NCI-H69 (cell line): ENCODE data around the gene APOM.

Experiments
- DNase-seq: peaks from one replicate; lab custom pipeline; 2025; lab: John Stamatoyannopoulos, UW

The APOM gene

DNA sequence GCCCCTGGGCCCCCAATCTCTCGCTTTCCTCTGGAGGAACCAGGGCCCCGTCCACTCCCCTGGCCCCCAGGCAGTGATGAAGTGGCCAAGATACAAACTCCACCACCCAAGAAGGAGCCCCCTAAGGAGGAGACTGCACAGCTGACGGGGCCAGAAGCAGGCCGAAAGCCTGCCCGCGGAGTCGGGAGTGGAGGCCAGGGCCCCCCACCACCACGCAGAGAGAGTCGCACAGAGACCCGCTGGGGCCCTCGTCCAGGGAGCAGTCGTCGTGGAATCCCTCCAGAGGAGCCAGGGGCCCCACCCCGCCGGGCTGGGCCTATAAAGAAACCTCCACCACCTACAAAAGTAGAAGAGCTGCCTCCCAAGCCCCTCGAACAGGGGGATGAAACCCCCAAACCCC is 24.5 kb upstream of the APOM start:
- DNase-seq = no peak

DNA sequence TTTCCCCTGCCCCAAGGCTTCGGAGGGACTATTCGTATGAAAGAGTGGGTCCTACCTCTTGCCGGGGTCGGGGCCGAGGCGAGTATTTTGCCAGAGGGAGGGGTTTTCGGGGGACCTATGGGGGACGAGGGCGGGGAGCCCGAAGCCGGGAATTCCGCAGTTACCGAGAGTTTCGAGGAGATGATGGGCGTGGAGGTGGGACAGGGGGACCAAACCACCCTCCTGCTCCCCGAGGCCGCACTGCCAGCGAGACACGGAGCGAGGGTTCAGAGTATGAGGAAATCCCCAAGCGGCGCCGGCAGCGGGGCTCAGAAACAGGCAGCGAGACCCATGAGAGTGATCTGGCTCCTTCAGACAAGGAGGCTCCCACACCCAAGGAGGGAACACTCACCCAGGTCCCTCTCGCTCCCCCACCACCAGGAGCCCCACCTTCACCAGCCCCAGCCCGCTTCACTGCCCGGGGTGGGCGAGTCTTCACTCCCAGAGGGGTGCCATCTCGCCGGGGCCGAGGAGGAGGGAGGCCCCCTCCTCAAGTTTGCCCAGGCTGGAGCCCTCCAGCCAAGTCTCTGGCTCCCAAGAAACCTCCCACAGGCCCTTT is 23.9 kb upstream of the APOM start:
- no peak for DNase-seq

DNA sequence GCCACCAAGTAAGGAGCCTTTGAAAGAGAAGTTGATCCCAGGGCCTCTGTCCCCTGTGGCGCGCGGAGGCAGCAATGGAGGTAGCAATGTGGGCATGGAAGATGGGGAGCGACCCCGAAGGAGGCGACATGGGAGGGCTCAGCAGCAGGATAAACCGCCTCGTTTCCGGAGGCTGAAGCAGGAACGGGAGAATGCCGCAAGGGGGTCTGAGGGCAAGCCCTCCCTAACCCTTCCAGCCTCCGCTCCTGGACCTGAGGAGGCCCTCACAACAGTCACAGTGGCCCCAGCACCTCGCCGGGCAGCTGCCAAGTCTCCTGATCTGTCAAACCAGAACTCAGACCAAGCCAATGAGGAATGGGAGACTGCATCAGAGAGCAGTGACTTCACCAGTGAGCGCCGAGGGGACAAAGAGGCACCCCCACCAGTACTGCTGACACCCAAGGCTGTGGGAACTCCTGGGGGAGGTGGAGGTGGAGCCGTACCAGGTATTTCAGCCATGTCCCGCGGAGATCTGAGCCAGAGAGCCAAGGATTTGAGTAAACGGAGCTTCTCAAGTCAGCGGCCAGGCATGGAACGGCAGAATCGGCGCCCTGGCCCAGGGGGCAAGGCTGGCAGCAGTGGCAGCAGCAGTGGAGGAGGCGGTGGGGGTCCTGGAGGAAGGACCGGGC is 23.3 kb upstream of the APOM start:
- DNase-seq = no peak

DNA sequence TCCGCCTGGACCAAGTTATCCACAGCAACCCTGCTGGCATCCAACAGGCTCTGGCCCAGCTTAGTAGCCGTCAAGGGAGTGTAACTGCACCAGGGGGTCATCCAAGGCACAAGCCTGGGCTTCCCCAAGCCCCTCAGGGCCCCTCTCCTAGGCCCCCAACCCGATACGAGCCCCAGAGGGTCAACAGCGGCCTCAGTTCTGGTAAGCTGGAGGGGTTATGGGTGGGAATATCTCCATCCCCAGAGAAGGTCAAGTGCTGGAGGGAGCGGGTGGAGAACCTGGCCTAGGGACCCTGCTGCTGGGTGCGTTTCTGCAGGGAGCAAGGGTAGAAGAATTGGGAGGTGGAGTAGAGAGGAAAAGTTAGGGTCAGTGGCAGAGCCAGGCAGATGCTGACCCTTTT is 22.2 kb upstream of the APOM start:
- no peak for DNase-seq

DNA sequence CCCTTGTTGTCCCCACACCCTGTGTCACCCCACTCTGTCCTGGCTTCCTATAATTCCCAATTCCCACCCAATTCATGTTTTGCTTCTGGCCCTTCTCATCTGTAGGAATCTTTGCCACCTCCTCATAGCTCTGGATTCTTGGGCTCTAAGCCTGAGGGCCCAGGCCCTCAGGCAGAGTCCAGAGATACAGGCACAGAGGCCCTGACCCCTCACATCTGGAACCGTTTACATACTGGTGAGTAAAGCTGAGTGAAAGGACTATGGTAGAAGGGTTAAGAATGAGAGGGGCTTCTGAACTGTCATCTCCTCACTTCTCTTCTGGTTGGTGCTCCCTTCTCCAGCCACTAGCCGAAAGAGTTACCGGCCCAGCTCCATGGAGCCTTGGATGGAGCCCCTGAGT is 21.6 kb upstream of the APOM start:
- no peak for DNase-seq

DNA sequence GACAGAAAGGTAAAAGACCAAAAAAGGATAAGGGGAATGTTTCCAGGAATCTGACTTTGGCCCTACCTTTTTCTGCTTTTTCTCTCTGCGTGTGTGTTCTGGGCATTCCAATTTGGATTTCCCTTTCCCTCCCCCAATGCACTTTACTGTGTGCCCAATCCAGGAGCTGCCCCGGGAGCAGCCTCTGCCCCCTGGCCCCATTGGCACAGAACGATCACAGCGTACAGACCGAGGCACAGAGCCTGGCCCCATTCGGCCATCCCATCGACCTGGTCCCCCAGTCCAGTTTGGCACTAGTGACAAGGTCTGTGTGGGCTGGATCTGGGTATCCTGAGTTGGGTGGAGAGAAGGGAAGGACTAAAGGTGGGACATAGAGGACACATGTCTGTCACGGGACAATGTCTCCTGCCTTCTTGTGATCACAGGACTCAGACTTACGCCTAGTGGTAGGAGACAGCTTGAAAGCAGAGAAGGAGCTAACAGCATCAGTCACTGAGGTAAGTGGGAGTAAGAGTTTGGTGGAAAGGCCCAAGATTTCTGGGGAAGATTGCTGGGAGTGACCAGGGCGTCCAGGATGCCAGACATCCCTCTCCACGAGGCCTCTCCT is 20.6 kb upstream of the APOM start:
- DNase-seq = no peak

DNA sequence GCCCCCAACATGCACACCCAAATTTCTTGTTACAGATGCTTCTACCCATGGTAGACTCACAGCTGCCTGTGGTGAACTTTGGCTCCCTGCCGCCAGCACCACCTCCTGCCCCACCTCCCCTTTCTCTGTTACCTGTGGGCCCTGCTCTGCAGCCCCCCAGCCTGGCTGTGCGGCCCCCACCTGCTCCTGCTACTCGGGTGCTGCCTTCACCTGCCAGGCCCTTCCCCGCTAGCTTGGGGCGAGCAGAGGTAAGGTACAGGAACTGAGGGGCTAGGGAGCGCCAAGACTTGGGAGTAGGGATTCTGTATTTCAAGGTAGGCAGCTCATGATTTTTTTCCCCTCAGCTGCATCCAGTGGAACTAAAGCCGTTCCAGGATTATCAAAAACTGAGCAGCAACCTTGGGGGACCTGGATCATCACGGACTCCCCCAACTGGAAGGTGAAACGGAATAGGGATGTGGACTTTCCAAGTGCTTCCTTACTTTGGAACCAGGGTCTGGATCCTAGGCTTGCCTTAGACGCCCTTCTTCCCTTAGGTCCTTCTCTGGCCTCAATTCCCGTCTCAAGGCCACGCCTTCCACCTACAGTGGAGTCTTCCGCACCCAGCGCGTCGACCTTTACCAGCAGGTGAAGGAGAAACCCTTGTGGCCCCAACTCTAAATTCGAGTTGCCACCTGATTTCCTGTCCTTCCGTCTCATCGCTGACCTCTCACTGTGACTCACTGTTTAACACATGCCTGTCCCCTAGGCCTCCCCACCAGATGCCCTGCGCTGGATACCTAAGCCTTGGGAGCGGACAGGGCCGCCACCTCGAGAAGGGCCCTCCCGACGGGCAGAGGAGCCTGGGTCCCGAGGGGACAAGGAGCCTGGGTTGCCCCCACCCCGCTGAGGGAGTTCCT is 18.7 kb upstream of the APOM start:
- no peak for DNase-seq

DNA sequence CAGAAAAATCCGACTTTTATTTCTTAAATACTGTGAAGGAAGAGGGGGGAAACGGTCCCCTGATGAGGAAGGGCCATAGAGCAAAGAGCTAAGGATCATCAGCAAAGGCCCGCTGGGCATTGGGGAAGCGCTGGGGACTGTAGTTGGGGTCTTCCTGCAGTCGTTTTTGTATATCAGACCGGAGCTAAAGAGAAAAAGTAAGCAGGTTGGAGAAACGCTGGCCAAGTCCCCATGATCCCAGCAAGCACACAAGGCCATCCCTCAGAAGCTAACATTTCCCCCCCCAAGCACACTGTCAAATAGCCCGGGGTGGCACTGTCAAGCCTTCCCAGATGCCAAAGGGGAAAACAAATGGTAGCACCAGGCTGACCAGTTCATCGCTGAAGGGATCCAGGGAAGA is 16.7 kb upstream of the APOM start:
- no peak for DNase-seq

DNA sequence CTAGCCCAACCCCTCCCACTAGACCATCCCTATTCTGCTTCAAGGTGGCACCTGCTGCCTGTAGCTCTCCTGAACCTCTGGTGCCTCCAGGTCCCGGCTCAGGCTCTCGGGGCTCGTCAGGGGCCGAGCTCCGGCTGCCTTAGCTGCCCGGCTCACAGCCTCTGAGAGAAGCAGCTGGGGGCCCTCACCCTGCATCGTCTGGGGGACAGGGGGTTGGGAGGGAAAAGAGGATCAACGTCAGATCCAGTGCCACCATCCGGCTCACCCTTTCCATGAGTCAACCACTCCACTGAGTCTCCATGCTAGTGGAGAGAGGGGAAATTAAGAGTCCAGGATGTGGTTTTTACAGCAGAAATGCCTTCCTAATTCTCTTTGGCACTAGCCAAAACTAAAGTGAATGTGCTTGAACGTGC is 16.2 kb upstream of the APOM start:
- DNase-seq = no peak

DNA sequence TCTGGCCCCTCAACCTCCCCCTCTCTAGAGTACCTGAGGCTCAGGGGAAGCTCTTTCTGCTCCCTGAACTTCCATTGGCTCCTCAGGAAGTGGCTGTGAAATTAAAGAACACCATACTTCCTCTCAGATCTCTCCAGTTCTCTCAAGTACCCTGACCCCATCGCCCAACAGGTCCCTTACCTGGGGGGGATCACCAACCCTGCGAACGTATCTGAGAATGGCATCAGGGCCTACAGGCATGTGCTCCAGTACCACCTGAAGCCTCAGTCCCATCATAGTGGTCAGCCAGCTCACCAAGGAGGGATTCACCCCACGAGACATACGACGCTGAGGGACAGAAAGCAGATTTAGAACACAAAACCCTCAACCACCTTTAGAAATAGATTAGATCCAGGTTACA is 15.1 kb upstream of the APOM start:
- no peak for DNase-seq

DNA sequence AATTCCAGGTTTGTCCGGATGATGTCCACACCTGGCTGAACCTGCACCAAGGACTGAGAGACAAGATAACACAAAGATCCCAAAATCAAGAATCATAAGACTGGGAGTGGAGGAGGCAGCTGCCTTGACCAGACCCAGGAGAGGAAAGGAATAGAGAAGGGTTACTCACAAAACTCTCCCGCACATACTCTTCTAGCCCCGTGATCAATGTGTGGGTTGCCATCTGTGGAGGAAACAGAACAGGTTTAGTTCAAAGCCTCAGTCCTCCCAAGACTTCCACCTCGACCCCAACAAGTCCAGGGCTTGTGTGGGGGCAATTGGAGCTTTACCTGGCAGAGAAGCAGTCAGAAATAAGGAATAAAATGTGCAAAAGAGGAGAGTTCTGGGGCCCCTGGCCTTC is 14.3 kb upstream of the APOM start:
- no peak for DNase-seq

DNA sequence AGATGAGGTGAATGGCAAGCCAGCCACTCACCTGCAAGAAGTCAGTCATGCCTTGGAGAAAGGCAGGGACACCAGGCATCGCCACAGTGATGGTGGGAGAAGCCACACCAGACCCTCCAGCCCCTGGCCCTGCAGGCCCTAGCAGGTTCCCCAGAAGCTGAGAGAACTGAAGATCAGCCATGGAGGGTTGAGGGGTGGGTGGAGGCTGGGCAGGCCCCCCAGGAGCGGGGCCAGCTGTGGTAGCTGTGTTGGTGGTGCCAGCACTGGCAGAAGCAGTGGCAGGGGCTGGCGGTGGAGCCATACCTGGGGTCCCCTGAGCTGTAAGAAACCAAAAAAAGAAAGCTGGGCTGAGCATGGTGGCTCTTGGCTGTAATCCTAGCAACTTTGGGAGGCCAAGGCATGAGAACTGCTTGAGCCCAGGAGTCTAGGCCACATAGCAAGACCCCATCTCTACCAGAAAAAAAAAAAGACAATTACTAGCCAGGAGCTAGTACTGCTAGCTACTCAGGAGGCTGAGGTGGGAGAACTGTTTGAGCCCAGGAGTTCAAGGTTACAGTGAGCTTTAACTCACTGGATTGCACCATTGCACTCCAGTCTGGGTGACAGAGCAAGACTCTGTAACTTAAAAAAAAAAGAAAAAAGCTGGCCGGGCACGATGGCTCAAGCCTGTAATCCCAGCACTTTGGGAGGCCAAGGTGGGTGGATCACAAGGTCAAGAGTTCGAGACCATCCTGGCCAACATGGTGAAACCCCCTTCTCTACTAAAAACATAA is 12.7 kb upstream of the APOM start:
- no peak for DNase-seq

DNA sequence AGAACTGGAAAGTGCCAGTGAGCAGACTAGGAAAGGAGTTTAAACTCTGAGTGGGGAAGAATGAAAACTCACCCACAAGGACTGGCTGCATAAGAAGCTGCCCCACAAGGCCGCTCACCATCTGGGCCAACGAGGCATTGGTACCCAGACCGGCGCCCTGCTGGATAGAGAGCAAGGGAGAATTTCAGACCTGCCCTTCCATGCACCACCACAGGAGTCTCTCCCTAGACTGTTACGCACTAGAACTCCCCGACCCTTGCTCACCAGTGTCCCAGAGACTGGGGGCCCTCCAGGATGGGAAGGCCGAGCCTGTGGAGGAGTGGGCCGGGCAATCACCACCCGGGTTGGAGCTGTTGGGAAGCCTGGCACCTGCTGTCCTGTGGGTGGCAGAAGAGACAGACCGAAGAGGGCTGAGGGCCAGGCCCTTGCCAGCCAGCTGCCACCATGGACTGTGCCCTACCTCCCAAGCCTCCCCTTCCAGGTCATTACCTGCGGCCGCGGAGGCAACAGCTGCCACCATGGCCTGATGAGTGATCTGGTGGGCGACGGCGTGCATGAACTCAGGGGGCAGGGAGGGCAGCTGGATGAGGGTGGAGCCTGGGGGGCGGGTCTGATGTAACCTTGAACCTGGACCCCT is 11.8 kb upstream of the APOM start:
- no peak for DNase-seq

DNA sequence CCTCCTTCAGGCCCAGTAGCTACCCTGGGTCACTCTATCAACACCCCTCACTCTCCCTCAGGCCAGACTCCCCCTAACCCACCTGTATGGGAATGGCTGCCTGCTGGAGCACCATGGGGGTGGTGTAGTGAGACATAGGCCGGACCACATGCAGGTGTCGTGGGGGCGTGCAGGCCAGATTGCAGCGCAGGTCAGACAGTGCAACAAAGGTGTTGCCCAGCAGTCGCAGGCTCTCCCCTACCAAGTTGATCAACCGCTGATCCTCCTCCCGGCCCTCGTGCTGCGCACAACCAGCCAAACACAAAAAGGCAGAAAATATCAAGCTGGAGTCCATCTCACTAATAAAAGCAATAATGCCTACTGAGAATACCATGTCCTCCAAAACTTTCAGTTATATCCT is 10.4 kb upstream of the APOM start:
- DNase-seq = no peak

DNA sequence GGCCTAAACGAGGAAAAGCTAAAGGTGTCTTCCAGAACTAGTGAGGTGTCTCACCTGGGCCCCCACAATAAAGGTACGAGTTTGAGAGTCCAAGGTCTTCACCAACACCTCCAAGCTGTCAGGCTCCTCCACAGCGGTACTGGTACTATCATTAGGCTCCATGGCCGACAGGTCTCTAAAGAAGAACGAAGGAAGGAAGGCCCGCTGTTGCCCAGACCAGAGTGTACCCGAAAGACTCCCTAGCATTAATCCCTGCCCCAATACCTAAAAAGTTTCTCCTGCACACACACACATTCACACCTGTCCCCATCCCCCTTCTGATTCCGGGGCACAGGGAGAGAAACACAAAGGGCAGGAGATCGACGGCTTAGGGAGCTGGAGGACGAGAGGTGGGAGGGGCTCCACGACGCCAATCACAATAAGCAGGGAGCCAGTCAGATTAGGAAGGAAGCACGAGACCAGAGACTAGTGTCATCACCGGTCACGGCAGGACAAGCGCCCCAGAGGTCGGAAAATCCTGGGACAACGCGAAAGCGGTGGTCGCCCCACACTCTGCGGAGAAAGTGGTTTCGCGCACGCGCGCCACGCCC is 4.0 kb upstream of the APOM start:
- peak; percentile 85 for DNase-seq

DNA sequence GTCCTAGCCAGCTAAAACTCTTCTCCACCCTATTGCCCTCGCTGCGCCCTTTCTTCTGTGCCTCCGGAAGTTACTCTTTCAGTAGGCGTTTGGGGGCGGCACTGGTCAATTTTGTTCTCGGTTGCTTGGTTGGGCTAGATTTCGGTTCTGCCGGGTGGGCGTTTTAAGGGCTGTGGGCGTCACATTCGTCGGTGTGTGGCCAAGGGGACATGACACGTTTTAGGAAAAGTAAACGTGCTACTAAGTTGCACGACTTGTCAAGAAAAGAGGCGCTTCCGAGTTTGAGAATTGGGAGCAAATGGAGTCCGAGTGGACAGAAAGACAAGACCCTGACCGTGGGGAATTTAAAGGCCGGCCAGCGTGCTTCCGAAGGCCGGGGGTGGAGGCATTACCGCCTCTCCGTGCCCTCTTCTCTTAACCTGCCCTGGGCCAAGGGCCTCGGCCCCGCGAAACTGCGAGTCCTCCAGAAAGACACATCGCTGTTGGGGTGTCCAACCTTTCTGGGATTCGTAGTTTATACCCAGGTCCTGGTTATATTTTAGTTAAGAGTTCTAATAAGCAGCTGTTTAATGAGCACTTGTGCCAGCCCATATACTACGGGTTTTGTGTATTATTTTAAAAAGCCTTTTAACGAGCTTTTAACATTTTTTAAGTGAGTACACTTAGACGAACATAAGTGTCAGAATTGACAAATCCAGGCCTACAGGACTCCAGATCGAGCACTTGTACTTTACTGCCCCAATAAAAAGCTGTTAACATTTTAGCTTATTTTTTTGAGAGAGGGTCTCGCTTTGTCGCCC is 2.6 kb upstream of the APOM start:
- DNase-seq = peak; percentile 99

DNA sequence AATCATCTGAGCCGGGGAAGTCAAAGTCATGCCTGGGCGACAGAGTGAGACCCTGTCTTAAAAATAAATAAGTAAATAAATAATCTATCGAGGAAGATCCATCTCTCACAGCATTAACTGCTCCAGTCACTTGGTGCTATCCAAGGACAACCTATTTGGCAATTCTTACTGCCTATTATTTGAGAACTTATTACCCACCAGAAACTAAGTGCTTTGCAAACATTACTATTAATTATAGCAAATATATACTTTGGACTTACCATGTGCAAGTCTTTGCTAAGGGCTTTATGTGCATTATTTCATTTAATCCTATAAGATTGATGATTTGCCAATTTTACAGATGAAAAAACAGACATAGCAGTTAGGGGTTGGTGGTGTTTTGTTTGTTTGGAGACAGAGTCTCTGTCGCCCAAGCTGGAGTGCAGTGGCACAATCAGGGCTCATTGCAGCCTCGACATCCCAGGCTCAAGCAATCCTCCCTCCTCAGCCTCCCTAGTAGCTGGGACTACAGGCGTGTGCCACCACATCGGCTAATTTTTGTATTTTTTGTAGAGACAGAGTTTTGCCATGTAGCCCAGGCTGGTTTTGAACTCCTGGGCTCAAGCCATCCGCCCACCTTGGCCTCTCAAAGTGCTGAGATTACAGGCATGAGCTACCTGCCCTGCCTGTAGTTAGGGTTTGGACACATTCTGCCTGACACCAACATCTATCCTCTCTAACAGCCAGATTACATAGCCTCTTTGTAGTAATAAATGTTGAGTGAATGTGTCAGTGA is 933 bp upstream of the APOM start:
- DNase-seq = no peak

DNA sequence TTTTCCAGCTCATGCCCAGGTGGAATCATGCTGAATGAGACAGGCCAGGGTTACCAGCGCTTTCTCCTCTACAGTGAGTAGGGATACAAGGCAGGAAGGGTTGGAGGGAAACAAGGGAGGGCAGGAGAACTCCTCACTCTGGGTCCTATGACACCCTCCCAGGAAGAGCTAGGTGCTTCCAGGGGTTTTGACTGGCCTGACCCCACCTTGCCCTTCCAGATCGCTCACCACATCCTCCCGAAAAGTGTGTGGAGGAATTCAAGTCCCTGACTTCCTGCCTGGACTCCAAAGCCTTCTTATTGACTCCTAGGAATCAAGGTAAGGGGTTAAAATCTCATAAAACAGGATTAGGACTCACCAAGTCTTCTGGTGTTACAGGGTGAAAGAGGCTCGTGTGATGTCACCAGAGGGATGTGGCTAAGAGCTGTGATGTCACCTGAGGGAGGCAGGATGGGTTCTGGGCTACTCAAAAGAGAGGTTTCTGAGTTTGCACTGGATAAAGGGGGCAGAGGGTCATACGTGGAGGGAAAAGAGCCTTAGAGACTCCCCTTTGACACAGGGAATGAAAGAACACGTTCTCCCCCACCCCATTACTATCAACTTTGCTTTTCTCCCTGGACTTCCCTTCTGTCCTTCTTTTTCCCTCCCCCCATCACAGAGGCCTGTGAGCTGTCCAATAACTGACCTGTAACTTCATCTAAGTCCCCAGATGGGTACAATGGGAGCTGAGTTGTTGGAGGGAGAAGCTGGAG is 1.9 kb downstream of the APOM start:
- no peak for DNase-seq
